NCI-H2227 treated with DMSO at 0.1 percent for 48 hours (cell line): ENCODE measurements around the gene TCERG1L.
"Not testable (repeated sequence)": the region's sequence is repeated elsewhere in the genome, so short reads cannot be mapped to it uniquely, and the experiment has no call there.

ENCODE experiments used
- DNase-seq: peaks from one replicate; lab custom pipeline; 2025; lab: John Stamatoyannopoulos, UW

Gene TCERG1L

GRCh38 chr10:131166486-131166885 lies 145.0 kb downstream of the TCERG1L start:
- DNase-seq, result no peak

GRCh38 chr10:131165092-131165491 lies 146.4 kb downstream of the TCERG1L start:
- no peak for DNase-seq

DNA sequence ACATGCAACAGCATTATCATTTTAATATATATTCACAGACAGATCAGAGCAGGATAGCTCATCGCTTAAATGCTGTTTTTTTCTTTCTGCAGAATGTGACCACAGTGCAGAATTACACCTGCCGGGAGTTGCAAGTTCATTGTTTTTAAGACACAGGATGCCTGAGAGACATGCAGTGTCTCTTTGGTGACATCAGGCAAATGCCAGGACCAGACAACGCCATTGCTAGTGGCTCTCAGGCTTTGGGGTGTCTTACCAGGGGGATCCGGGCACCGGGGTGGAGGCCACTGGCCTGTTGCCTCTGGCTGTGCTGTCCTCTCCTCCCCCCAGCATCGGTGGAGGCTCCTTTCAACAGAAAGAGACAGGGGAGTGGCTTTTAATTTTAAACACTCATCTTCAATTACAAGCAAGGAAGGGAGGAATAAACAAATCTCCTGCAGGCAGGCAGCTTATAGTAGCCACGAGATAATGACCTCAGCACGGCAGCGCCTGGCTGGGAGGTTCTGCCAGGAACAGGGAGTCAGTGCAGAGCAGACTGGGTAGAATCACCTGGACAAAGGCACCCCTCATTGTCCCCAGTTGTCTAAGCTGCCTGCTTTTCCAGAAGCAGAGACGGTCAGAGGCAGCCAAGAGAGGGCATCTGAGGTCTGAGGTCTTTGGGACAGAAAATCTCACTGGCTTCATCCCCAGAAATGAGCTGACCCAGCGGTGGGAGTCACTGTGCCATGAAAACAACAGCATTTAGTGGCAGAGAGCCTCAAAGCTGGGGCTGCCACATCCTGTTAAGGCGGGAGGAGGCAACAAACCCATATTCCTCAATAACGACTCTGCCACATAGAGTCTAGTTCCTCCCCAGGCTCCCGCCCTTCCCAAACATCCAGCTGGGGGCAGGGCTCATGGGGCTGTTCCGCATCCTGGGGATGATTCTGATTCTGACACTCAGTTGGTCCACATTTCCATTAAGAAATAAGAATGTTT lies 148.4 kb downstream of the TCERG1L start:
- no peak for DNase-seq

DNA sequence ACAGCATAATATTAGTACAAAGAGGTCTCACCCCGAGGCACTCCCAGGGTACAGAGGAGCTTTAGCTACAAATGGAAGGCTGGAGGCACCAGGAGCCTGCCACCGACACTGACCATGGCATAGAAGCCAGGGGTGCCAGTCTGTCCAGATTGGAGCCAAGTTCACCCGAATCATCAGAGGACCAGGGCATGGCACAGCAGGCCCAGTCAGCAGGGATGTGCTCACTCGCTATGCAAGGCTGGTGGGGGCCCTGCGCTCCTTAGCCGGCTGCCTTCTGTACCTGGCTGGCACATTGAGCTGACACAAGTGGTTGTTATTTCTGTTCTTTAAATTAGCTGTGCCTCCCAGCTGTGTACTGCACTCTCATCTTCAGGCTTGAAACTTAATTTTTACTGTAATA lies 149.3 kb downstream of the TCERG1L start:
- no peak for DNase-seq

GRCh38 chr10:131161087-131161486 lies 150.4 kb downstream of the TCERG1L start:
- no peak for DNase-seq

- DNase-seq, result no peak
Measured at GRCh38 chr10:131160219-131160875, 151.2 kb downstream of the TCERG1L start.

- no peak for DNase-seq
Measured at GRCh38 chr10:131159771-131160170, 151.8 kb downstream of the TCERG1L start.

DNA sequence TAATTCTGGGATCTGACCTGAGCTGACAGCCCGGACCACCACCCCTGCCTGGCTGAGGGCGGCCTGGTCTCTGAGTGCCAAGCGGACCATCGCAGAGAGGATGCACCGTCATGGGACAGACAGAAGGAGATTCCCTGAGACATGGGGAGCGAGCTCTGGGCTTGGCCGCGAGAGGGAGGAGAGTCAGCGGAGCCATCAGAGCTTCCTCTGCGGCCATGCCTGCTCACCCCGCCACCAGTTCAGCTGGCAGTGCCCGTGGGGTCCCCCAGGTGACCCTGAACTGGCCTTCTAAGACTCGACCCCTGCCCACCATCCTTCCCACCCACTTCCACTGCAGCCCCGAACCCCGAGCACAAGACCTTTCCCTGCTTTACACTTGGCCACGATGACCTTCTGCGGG lies 152.8 kb downstream of the TCERG1L start:
- no peak for DNase-seq

- DNase-seq, result no peak
Measured at GRCh38 chr10:131157899-131158298, 153.6 kb downstream of the TCERG1L start.

DNA sequence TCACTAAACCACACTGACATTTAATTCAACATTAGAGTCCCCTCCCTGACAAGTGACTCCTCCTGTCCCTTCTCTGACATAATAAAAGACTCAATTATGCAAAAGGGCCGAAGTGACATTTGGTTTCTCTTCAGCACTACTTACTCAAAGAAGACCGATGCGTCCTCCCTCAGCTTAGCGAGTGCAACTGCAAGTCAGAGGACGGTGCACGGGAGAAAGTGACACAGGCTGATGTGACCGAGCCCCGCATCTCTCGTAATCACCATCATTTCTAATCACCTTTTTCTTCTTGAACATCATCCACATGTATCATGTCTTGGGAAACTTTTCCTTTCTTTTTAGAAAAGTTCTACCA lies 155.7 kb downstream of the TCERG1L start:
- DNase-seq, result no peak

- no peak for DNase-seq
Measured at GRCh38 chr10:131155218-131155875, 156.2 kb downstream of the TCERG1L start.

- DNase-seq, result no peak
Measured at GRCh38 chr10:131154306-131155025, 157.1 kb downstream of the TCERG1L start.

DNA sequence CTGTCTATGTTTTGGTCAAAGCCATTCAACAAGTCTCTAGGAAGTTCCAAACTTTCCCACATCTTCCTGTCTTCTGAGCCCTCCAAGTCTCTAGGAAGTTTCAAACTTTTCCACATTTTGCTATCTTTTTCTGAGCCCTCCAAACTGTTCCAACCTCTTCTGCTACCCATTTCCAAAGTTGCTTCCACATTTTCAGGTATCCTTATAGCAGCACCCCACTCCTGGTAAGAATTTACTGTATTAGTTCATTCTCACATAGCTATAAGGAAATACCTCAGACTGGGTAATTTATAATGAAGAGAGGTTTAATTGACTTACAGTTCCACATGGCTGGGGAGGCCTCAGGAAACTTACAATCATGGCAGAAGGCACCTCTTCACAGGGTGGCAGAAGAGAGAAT lies 159.1 kb downstream of the TCERG1L start:
- DNase-seq, result not testable (repeated sequence)

- no peak for DNase-seq
Measured at GRCh38 chr10:131150126-131150525, 161.4 kb downstream of the TCERG1L start.

- DNase-seq, result no peak
Measured at GRCh38 chr10:131149586-131149985, 161.9 kb downstream of the TCERG1L start.

DNA sequence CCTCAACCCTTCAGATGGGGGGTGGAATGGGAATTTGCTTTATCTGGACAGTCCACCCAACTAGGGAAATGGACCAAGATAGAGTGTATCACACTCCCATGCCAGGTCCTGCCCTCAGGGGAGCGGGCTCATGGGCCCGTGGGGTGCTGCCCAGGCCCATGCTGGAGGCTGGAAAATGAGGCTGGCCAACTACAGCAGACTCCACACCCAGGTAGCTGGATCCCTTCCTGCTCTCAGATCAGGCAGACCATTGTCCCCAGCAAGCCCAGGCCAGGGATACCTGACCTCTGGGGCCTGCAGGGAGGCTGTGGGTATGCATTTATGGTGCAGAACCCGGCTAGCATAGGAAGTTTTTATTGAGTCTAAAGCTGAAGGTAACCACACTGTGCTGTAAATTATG lies 162.4 kb downstream of the TCERG1L start:
- DNase-seq, result no peak

GRCh38 chr10:131148270-131148669 lies 163.3 kb downstream of the TCERG1L start:
- no peak for DNase-seq

GRCh38 chr10:131147301-131147975 lies 164.1 kb downstream of the TCERG1L start:
- no peak for DNase-seq

DNA sequence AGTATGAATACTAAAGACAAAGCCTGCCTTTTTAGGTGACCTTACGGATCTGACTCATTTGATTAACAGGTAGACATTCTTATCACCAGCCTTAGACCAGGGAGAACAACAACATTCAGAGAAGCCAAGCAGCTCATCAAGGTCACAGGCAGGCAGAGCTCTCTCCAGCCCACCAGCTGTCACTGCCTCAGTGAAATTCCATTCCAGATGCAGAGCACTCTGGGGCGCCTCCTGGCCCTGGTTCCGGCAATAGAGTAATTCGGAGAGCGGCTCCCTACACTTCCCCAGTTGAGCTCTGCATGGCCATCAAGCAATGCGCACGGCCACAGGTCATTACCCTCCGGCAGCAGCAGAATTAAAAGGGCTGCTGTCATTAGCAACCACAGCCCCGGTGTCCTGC lies 164.7 kb downstream of the TCERG1L start:
- DNase-seq, result no peak

DNA sequence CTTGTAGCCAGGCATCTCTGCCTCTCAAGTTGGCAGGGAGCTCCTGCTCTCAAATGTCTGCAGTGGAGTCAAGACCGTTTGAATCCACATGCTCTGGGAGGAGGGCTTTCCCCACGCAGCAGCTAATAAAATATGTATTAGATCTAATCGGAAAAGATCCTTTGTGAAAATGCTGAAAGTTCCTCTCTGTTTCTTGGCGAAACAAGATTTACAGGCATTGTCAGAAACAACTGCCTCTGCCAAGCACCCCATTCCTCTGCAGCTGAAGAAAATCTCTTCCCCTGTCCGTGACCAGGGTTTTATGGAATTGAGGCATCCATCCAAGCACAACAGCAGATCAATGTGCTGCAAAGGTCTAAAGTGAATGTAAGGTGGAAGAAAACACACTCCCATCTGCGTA lies 165.8 kb downstream of the TCERG1L start:
- DNase-seq, result no peak

DNA sequence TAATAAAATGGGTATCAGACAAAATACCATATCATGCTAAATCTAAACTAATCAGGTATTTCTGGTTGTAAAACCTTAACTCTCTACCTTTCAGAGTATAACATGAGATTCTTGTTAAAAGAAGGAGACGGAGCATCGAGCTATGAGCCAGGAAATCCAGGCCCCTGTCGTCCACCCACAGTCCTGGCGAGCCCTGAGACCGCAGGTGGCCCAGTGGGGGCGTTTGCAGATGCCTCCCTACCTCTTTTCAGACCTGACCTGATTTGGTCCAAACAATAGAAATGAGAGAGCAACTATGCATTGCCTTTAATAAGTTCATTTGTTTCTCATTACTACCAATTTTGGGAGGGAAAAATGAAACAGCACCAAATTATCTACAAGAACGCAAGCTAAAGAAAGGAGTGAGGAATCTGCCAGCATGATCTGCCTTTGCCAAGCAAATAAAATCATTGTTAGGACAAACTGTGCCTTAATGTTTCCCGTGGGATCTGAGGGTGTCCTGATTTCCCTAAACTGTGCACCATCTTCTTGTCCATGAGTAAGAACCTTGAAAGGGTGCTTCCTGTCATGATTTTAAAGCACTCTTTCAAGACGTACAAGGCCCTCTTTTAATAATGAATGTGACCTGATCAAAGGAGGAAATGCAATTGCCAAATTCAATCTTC lies 166.7 kb downstream of the TCERG1L start:
- DNase-seq, result no peak
